Measurements from ENCODE around the gene RABGAP1.

DNA sequence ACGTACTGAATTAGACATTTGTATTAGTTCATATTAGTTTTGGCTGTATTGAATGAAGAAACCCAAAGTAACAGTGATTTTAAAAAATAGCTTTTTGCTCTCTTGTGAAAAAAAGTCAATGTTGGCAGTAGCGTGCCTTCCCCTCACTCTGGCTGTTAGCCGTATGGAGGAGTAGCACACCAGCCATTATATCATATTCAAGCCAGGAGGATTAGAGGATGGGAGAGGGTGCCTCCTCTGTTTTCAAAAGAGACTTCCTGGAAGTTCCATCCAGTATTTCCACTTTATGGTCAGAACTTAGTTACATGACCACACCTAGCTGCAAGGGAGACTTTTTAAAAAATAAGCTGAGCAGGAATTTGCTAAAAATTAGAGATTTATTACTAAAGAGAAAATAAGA is 133.8 kb downstream of the RABGAP1 start:
- TF ChIP-seq POLR2A (IDR thresholded peaks at IDR 0.05; ENCODE audit: low read depth) (no peak), POLR2AphosphoS5 (IDR thresholded peaks at IDR 0.05) (no peak)
- TF ChIP-seq, protein P1, sequence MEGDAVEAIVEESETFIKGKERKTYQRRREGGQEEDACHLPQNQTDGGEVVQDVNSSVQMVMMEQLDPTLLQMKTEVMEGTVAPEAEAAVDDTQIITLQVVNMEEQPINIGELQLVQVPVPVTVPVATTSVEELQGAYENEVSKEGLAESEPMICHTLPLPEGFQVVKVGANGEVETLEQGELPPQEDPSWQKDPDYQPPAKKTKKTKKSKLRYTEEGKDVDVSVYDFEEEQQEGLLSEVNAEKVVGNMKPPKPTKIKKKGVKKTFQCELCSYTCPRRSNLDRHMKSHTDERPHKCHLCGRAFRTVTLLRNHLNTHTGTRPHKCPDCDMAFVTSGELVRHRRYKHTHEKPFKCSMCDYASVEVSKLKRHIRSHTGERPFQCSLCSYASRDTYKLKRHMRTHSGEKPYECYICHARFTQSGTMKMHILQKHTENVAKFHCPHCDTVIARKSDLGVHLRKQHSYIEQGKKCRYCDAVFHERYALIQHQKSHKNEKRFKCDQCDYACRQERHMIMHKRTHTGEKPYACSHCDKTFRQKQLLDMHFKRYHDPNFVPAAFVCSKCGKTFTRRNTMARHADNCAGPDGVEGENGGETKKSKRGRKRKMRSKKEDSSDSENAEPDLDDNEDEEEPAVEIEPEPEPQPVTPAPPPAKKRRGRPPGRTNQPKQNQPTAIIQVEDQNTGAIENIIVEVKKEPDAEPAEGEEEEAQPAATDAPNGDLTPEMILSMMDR (IDR thresholded peaks at IDR 0.05) = no peak

All from esophagus muscularis mucosa (tissue), 3 donors.